Vagina (tissue), 2 donors: ENCODE measurements around the gene BRD7.

Experiments
- POLR2A ChIP-seq, 2 donors: fragments of 450-650 bp; IDR thresholded peaks; one replicate each; pipeline ENCODE4 v1.6.1; 2017; ENCODE audit warnings: antibody characterized with exemption in 2 of 2, mild to moderate bottlenecking in 2 of 2, moderate library complexity in 2 of 2
- POLR2AphosphoS5 ChIP-seq, 2 donors: sonication (generic); formaldehyde crosslinking; IDR thresholded peaks; one replicate each; pipeline ENCODE4 v1.9.0; 2017; ENCODE audit warnings: antibody characterized with exemption in 2 of 2, mild to moderate bottlenecking in 2 of 2, low read depth in 1 of 2; ENCODE audit not compliant: insufficient read depth in 1 of 2
- TF ChIP-seq, protein P1 (sequence below), 3 experiments: fragments of 450-650 bp in 2 of 3; fragments of 200-600 bp in 1 of 3; sonication (generic) in 1 of 3; IDR thresholded peaks; one replicate each; pipeline ENCODE4 v1.5.1; 2017 to 2019; ENCODE audit warnings: antibody characterized with exemption in 3 of 3, mild to moderate bottlenecking in 2 of 3, moderate library complexity in 2 of 3

- TF ChIP-seq, protein P1, sequence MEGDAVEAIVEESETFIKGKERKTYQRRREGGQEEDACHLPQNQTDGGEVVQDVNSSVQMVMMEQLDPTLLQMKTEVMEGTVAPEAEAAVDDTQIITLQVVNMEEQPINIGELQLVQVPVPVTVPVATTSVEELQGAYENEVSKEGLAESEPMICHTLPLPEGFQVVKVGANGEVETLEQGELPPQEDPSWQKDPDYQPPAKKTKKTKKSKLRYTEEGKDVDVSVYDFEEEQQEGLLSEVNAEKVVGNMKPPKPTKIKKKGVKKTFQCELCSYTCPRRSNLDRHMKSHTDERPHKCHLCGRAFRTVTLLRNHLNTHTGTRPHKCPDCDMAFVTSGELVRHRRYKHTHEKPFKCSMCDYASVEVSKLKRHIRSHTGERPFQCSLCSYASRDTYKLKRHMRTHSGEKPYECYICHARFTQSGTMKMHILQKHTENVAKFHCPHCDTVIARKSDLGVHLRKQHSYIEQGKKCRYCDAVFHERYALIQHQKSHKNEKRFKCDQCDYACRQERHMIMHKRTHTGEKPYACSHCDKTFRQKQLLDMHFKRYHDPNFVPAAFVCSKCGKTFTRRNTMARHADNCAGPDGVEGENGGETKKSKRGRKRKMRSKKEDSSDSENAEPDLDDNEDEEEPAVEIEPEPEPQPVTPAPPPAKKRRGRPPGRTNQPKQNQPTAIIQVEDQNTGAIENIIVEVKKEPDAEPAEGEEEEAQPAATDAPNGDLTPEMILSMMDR (IDR thresholded peaks at IDR 0.05), result no peak
- TF ChIP-seq POLR2A (IDR thresholded peaks at IDR 0.05), result no peak
- TF ChIP-seq POLR2AphosphoS5 (IDR thresholded peaks at IDR 0.05; ENCODE audit: insufficient read depth in 1 of 2, low read depth in 1 of 2), result no peak
These were observed 92.5 kb downstream of the BRD7 start for GRCh38 chr16:50276326-50276640.
